ENCODE data around the gene SMYD3. TPM values are rescaled to one million over a fixed set of nuclear protein-coding genes. Genes with fewer than 3 reads are reported as not detected.

Gene SMYD3
- total RNA-seq, 3 donors from 2014 or later, result 16.8 to 28.8 (median 19.5) TPM

DNA sequence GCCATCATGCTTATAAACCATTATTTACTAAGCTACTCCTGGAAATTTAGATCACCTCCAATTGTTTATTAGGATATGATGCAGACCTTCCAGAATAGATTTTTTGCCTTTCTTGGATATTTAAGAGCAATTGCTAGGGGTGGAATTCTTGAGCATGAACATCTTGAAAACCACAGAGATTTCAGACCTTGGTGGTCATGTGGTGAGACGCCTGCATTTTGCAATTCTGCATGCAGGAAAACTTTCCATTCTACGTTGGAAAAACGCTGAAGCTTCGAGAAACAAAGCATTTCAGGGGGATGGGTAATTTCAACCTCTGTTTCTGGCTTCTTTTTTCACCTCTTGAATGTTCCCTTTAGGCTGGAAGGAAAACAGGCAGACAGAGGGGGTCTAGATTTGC is 756.0 kb downstream of the SMYD3 start:
- Histone ChIP-seq H3K27me3 (no peaks in the 10 kb centered on the region), H3K9me3 (peaks cover 7 to 18% of the 10 kb centered on the region in 2 donors), H3K4me1 (no peaks in the 10 kb centered on the region), H3K4me3 (no peak overlapping the region), H3K36me3 (peaks cover 3% of the 10 kb centered on the region), H3K27ac (no peak overlapping the region)
- intact Hi-C loops (cut with DNase I; ENCODE audit: low total_unique reads), result no loop called here
- DNase-seq (ENCODE audit: low spot score in 2 of 2), result no peak
- TF ChIP-seq POLR2AphosphoS5 (IDR thresholded peaks at IDR 0.05), result no peak
- no peak for TF ChIP-seq CTCF (IDR thresholded peaks at IDR 0.05)
- no peak for TF ChIP-seq POLR2A (IDR thresholded peaks at IDR 0.05)

- DNase-seq (ENCODE audit: low spot score in 2 of 2), result no peak
- no peak overlapping the region for H3K4me3 ChIP-seq
- H3K27ac ChIP-seq, result peak overlapping the region in 1 of 2 donors; percentile 1
- peaks cover 7 to 13% of the 10 kb centered on the region in 2 donors for H3K9me3 ChIP-seq
- H3K36me3 ChIP-seq, result peaks cover 3% of the 10 kb centered on the region
- intact Hi-C loops (cut with DNase I; ENCODE audit: low total_unique reads), result no loop called here
- no peaks in the 10 kb centered on the region for H3K27me3 ChIP-seq
- H3K4me1 ChIP-seq, result no peaks in the 10 kb centered on the region
- TF ChIP-seq POLR2A (IDR thresholded peaks at IDR 0.05), result no peak
- no peak for TF ChIP-seq CTCF (IDR thresholded peaks at IDR 0.05)
- TF ChIP-seq POLR2AphosphoS5 (IDR thresholded peaks at IDR 0.05), result no peak
Measured at GRCh38 chr1:245750261-245750660, 756.8 kb downstream of the SMYD3 start.

- peaks cover 3% of the 10 kb centered on the region for H3K36me3 ChIP-seq
- no peak for TF ChIP-seq CTCF (IDR thresholded peaks at IDR 0.05)
- no peak for TF ChIP-seq POLR2AphosphoS5 (IDR thresholded peaks at IDR 0.05)
- TF ChIP-seq POLR2A (IDR thresholded peaks at IDR 0.05), result no peak
- no peak for DNase-seq (ENCODE audit: low spot score in 2 of 2)
- no peaks in the 10 kb centered on the region for H3K27me3 ChIP-seq
- H3K4me3 ChIP-seq, result no peak overlapping the region
- no peak overlapping the region for H3K27ac ChIP-seq
- no peaks in the 10 kb centered on the region for H3K4me1 ChIP-seq
- H3K9me3 ChIP-seq, result peaks cover 7 to 10% of the 10 kb centered on the region in 2 donors
- intact Hi-C loops (cut with DNase I; ENCODE audit: low total_unique reads), result no loop called here
Measured at GRCh38 chr1:245749053-245749452, 758.0 kb downstream of the SMYD3 start.

DNA sequence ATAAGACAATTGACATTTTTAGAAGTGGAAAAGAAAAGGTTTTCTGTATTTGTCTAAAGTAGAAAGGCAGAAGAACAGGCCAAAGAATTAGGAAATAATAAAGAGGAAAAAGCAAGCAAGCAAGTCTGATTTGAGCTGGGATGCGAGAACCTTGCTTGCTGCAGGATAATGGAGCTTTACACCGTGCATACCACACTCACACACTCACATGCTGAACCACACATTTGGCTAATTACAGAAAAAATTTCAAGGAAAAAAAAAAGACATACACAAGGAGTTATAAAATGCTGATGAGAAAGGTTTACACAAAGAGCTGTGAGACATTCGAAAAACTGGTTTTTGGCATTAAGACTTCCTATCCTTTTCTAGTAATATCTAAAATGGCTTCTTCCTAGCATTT is 758.4 kb downstream of the SMYD3 start:
- TF ChIP-seq POLR2AphosphoS5 (IDR thresholded peaks at IDR 0.05) (no peak), POLR2A (IDR thresholded peaks at IDR 0.05) (no peak), CTCF (IDR thresholded peaks at IDR 0.05) (no peak)
- Histone ChIP-seq H3K27ac (no peak overlapping the region), H3K27me3 (no peaks in the 10 kb centered on the region), H3K4me1 (no peaks in the 10 kb centered on the region), H3K9me3 (peaks cover 7 to 10% of the 10 kb centered on the region in 2 donors), H3K36me3 (peaks cover 3% of the 10 kb centered on the region), H3K4me3 (no peak overlapping the region)
- intact Hi-C loops (cut with DNase I; ENCODE audit: low total_unique reads), result no loop called here
- DNase-seq (ENCODE audit: low spot score in 2 of 2), result no peak

- no peak for DNase-seq (ENCODE audit: low spot score in 2 of 2)
- H3K36me3 ChIP-seq, result peaks cover 3% of the 10 kb centered on the region
- no peaks in the 10 kb centered on the region for H3K4me1 ChIP-seq
- no peak overlapping the region for H3K27ac ChIP-seq
- TF ChIP-seq CTCF (IDR thresholded peaks at IDR 0.05), result no peak
- TF ChIP-seq POLR2AphosphoS5 (IDR thresholded peaks at IDR 0.05), result no peak
- TF ChIP-seq POLR2A (IDR thresholded peaks at IDR 0.05), result no peak
- intact Hi-C loops (cut with DNase I; ENCODE audit: low total_unique reads), result no loop called here
- H3K4me3 ChIP-seq, result no peak overlapping the region
- peaks cover 7 to 10% of the 10 kb centered on the region in 2 donors for H3K9me3 ChIP-seq
- H3K27me3 ChIP-seq, result no peaks in the 10 kb centered on the region
Measured at GRCh38 chr1:245748240-245748639, 758.8 kb downstream of the SMYD3 start.
